ENCODE results near the gene MYOM1. TPM values are rescaled to one million over a fixed set of nuclear protein-coding genes. Genes with fewer than 3 reads are reported as not detected.

MYOM1 gene
- total RNA-seq, 2 experiments from 2014 or later = 0.40 to 0.41 TPM

GRCh38 chr18:3247240-3248061, 27.7 kb upstream of the MYOM1 start, which contains the start of gene MYL12A:
MYL12A (plus strand) TSS chr18:3247801; CDS start chr18:3253248, 5,447 bp downstream.
- peak within 1 kb of the TSS; percentile 92 for H3K27ac Mint-ChIP-seq
- H3K27me3 Mint-ChIP-seq (ENCODE audit: low read depth) = no peaks in the 10 kb centered on the region
- peaks cover 10% of the 10 kb centered on the region for H3K36me3 Mint-ChIP-seq (ENCODE audit: low read depth)
- peaks cover 34% of the 10 kb centered on the region for H3K4me1 Mint-ChIP-seq (ENCODE audit: low read depth)
- intact Hi-C loops (cut with micrococcal nuclease) = loop anchor here (1.0 to 2.0 kb wide), 13 partner anchors 15 to 677 kb away; partner anchors contain the start of genes METTL4, MYL12B and NDC80
- H3K9me3 Mint-ChIP-seq = peaks cover 2% of the 10 kb centered on the region
- peak within 1 kb of the TSS; percentile 90 for H3K4me3 Mint-ChIP-seq
- DNase-seq = peak; percentile 96
- CTCF ChIA-PET = interaction anchor here (0.6 to 4.7 kb wide), 19 partner anchors 8 to 471 kb away, joined by 3 to 35 read pairs (median 4); partner anchors contain the start of gene MYL12B

DNA sequence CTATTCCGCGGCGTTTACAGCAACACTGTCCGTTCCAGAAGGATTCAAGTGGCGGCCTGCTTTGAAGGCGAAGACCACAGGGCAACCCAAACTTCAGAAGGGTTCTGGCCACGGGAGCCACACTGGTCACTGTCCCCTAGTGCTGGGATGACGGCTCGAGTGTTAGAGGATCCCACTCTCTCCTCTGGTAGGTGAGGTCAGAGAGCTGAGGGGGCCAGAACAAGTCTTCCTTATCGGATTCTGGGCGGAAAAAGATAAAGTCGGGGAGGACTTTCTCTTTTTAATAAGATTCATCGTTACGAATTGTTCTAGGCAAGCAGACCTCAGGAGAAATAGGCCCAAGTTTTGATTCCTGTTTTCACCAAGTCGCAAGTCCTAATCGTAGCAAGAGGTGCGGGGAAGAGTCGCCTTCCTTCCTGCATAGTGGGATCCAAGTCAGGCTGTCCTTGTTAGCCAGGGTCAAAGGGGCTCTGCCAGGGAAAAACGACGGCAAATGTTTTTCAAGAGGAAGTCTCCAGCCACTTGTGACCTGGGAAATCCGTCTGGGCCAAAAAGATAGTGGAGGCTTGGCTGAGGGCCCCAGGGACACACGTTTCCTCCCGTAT, 27.0 kb upstream of the MYOM1 start:
- DNase-seq = peak; percentile 19
- CTCF ChIA-PET = interaction anchor here (0.5 to 4.7 kb wide), 52 partner anchors 9 to 705 kb away, joined by 3 to 35 read pairs (median 4); partner anchors contain the start of gene MYL12B
- Mint-ChIP-seq H3K27me3 (ENCODE audit: low read depth) (no peaks in the 10 kb centered on the region), H3K4me1 (ENCODE audit: low read depth) (peaks cover 29% of the 10 kb centered on the region), H3K9me3 (peaks cover 8% of the 10 kb centered on the region), H3K4me3 (peak overlapping the region; percentile 90), H3K36me3 (ENCODE audit: low read depth) (peaks cover 17% of the 10 kb centered on the region), H3K27ac (peak overlapping the region; percentile 92)
- intact Hi-C loops (cut with micrococcal nuclease) = loop anchor here (1.0 to 2.0 kb wide), 22 partner anchors 16 to 1141 kb away; partner anchors contain the start of genes EMILIN2, LPIN2, METTL4 and MYL12B

DNA sequence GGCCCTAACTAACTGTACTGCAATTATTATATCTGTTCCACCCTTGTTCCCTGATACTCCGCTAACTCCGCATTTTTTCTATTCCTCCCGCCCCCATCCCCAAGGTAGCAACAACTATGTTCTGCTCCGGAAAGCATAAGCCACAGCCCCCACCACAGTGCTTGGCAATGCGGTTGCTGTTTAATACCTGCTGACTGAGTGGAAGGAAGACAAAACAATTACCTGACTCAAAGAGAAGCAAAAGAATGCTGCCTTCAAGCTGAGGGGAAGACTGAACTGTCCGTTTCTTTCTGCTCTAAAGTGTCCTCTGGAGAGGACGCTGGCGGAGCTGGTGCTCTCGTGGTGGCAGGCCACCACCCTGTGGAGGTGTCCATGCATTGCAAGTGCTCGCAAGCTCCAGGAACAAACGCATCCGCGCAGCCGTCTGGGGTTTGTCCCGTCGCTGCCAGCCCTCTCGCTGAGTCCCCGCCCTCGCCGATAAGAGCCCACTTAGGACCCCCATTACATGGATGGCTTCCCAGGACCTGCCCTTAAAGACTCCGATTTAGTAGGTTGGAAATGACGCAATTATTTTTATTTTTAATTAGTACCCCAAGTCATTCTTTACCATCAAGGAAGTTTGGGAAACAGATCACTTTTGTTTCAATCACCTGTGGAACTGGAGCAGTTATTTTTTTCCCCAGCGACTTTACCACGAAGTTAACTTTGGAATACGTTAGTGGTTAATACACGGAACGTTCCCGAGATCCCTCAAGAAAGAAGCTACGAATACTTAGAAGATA, 26.3 kb upstream of the MYOM1 start:
- Mint-ChIP-seq H3K4me1 (ENCODE audit: low read depth) (peaks cover 23% of the 10 kb centered on the region), H3K27ac (peak overlapping the region; percentile 92), H3K4me3 (peak overlapping the region; percentile 90), H3K9me3 (peaks cover 13% of the 10 kb centered on the region), H3K27me3 (ENCODE audit: low read depth) (no peaks in the 10 kb centered on the region), H3K36me3 (ENCODE audit: low read depth) (peaks cover 21% of the 10 kb centered on the region)
- CTCF ChIA-PET = interaction anchor here (0.5 to 4.7 kb wide), 52 partner anchors 8 to 705 kb away, joined by 3 to 35 read pairs (median 4); no protein-coding TSS in a partner anchor
- DNase-seq = peak; percentile 91
- intact Hi-C loops (cut with micrococcal nuclease) = loop anchor here (1.0 to 2.0 kb wide), 12 partner anchors 67 to 1141 kb away; partner anchors contain the start of genes EMILIN2, LPIN2, METTL4 and NDC80

GRCh38 chr18:3245185-3245564, 25.4 kb upstream of the MYOM1 start:
- H3K27me3 Mint-ChIP-seq (ENCODE audit: low read depth) = no peaks in the 10 kb centered on the region
- peaks cover 17% of the 10 kb centered on the region for H3K4me1 Mint-ChIP-seq (ENCODE audit: low read depth)
- no peak for DNase-seq
- intact Hi-C loops (cut with micrococcal nuclease) = no loop called here
- CTCF ChIA-PET = interaction anchor here (0.9 to 4.7 kb wide), 14 partner anchors 10 to 421 kb away, joined by 3 to 35 read pairs (median 6); no protein-coding TSS in a partner anchor
- peak overlapping the region; percentile 90 for H3K4me3 Mint-ChIP-seq
- peaks cover 28% of the 10 kb centered on the region for H3K36me3 Mint-ChIP-seq (ENCODE audit: low read depth)
- peaks cover 20% of the 10 kb centered on the region for H3K9me3 Mint-ChIP-seq
- no peak overlapping the region for H3K27ac Mint-ChIP-seq

- Mint-ChIP-seq H3K36me3 (ENCODE audit: low read depth) (peaks cover 20% of the 10 kb centered on the region), H3K9me3 (peaks cover 20% of the 10 kb centered on the region), H3K4me1 (ENCODE audit: low read depth) (peaks cover 2% of the 10 kb centered on the region), H3K4me3 (no peak overlapping the region), H3K27me3 (ENCODE audit: low read depth) (no peaks in the 10 kb centered on the region), H3K27ac (no peak overlapping the region)
- CTCF ChIA-PET = interaction anchor here (0.9 kb wide), 1 partner anchor 87 kb away, joined by 3 read pairs; no protein-coding TSS in a partner anchor
- intact Hi-C loops (cut with micrococcal nuclease) = no loop called here
- DNase-seq = no peak
These were observed 19.0 kb upstream of the MYOM1 start for GRCh38 chr18:3238742-3239141.

DNA sequence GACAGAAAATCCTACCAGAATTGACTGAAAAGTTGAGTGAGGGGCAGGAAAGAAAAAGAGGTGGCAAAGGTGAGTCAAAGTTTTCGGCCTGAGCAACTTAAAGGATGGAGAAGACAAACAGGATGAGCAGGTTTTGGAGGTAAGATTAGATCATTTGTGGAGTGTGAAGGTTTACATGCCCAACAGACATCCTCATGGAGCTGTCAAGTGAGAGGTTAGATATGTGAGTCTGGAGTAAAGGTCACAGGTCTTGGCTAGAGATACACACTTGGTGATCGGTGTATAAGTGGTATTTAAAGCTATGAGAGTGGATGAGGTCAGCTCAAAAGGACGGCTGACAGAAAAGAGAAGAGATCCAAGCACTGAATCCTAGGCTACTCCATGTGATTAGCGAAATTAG, 16.7 kb upstream of the MYOM1 start:
- no peak for DNase-seq
- Mint-ChIP-seq H3K36me3 (ENCODE audit: low read depth) (peaks cover 9% of the 10 kb centered on the region), H3K9me3 (peaks cover 10% of the 10 kb centered on the region), H3K27ac (no peak overlapping the region), H3K4me3 (no peak overlapping the region), H3K27me3 (ENCODE audit: low read depth) (no peaks in the 10 kb centered on the region), H3K4me1 (ENCODE audit: low read depth) (peaks cover 2% of the 10 kb centered on the region)
- intact Hi-C loops (cut with micrococcal nuclease) = no loop called here
- CTCF ChIA-PET = interaction anchor here (3.4 kb wide), 1 partner anchor 9 kb away, joined by 15 read pairs; no protein-coding TSS in a partner anchor

- CTCF ChIA-PET = interaction anchor here (3.4 kb wide), 1 partner anchor 10 kb away, joined by 15 read pairs; no protein-coding TSS in a partner anchor
- Mint-ChIP-seq H3K4me3 (no peak overlapping the region), H3K27me3 (ENCODE audit: low read depth) (no peaks in the 10 kb centered on the region), H3K36me3 (ENCODE audit: low read depth) (peaks cover 6% of the 10 kb centered on the region), H3K4me1 (ENCODE audit: low read depth) (peaks cover 2% of the 10 kb centered on the region), H3K27ac (no peak overlapping the region), H3K9me3 (peaks cover 6% of the 10 kb centered on the region)
- intact Hi-C loops (cut with micrococcal nuclease) = loop anchor here (2.0 kb wide), 1 partner anchor 17 kb away; the partner anchor contains the start of gene MYOM1
- no peak for DNase-seq
These were observed 16.1 kb upstream of the MYOM1 start for GRCh38 chr18:3235846-3236245.

DNA sequence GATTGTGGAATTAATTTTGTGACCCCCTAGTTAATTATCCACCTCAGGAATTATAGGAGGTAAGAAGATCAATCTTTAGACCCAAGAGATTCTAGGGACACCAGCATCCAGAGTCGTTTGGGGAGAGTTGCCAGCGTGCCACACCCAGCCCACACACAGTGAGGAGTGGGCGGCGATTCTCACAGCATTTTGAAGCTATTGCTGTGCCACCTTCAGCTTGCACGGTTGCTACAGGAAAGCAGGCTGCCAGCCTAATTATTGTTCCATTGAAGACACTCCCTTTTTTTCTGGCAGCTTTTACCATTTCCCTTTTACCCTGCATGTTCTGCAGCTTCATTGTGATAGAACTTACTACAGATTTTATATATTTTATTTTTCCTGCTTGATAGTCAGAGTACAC, 14.7 kb upstream of the MYOM1 start:
- CTCF ChIA-PET = interaction anchor here (0.6 to 3.4 kb wide), 7 partner anchors 9 to 286 kb away, joined by 3 to 15 read pairs (median 4); partner anchors contain the start of gene MYL12A
- peaks cover 2% of the 10 kb centered on the region for H3K4me1 Mint-ChIP-seq (ENCODE audit: low read depth)
- H3K9me3 Mint-ChIP-seq = no peaks in the 10 kb centered on the region
- intact Hi-C loops (cut with micrococcal nuclease) = loop anchor here (2.0 kb wide), 1 partner anchor 16 kb away; the partner anchor contains the start of gene MYOM1
- H3K27me3 Mint-ChIP-seq (ENCODE audit: low read depth) = no peaks in the 10 kb centered on the region
- no peaks in the 10 kb centered on the region for H3K36me3 Mint-ChIP-seq (ENCODE audit: low read depth)
- no peak for DNase-seq
- no peak overlapping the region for H3K4me3 Mint-ChIP-seq
- no peak overlapping the region for H3K27ac Mint-ChIP-seq

DNA sequence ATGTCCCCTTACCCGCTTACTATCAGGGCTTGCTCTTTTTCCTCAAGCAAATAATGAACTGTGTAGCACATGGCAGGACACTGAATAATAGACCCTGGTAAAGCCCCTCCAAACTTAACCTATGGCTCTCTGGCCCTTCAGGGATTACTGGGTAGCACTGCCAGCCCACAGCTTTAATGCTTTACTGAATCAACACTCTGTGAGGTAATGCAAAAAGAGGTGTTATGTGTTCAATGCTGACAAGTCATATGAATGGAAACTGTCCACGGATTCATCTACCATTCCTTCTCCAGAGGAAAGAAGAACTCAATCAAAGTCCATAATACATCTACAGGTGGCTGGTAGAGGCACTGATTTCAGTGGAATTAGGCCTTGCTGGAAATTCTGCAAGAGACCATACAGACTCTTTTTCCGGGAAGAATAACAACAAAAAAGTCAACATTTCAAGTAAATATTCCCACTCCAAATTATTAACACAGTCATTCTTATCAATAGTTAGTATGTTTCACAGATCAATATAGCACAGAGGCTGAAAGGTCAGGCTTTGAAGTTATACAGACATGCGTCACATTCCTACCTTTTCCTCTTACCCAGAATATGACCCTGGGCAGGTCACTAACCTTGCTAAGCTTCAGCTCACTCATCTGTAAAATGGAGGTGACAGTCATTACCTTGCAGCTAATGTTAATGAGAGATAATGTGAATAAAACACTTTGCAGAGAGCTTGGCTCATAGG, 13.8 kb upstream of the MYOM1 start:
- no peaks in the 10 kb centered on the region for H3K36me3 Mint-ChIP-seq (ENCODE audit: low read depth)
- CTCF ChIA-PET = interaction anchor here (1.1 to 3.4 kb wide), 3 partner anchors 12 to 104 kb away, joined by 3 to 15 read pairs (median 4); partner anchors contain the start of gene MYL12A
- no peaks in the 10 kb centered on the region for H3K9me3 Mint-ChIP-seq
- DNase-seq = no peak
- intact Hi-C loops (cut with micrococcal nuclease) = loop anchor here (2.0 kb wide), 1 partner anchor 15 kb away; the partner anchor contains the start of gene MYOM1
- no peak overlapping the region for H3K27ac Mint-ChIP-seq
- H3K27me3 Mint-ChIP-seq (ENCODE audit: low read depth) = no peaks in the 10 kb centered on the region
- H3K4me3 Mint-ChIP-seq = no peak overlapping the region
- peaks cover 2% of the 10 kb centered on the region for H3K4me1 Mint-ChIP-seq (ENCODE audit: low read depth)

- H3K27me3 Mint-ChIP-seq (ENCODE audit: low read depth) = no peaks in the 10 kb centered on the region
These were observed 13.2 kb upstream of the MYOM1 start for GRCh38 chr18:3233004-3233403.

More at GRCh38 chr18:3233004-3233403, 13.2 kb upstream of the MYOM1 start:
- no peak for DNase-seq
- no peaks in the 10 kb centered on the region for H3K9me3 Mint-ChIP-seq
- intact Hi-C loops (cut with micrococcal nuclease) = no loop called here
- H3K36me3 Mint-ChIP-seq (ENCODE audit: low read depth) = no peaks in the 10 kb centered on the region
- H3K4me3 Mint-ChIP-seq = no peak overlapping the region
- H3K27ac Mint-ChIP-seq = no peak overlapping the region
- CTCF ChIA-PET = no interaction called here
- peaks cover 2% of the 10 kb centered on the region for H3K4me1 Mint-ChIP-seq (ENCODE audit: low read depth)
